BLaER1 (cell line): Measurements from ENCODE around the gene PARP12.
A peak's percentile ranks its signal among the peaks of the same experiment; 100 is the strongest.

Experiments
- H3K27ac ChIP-seq: shearing (Covaris generic); formaldehyde crosslinking; 2 replicates; pipeline ENCODE4 v1.8.1; 2022
- H3K27me3 ChIP-seq: shearing (Covaris generic); formaldehyde crosslinking; 2 replicates; pipeline ENCODE4 v1.8.1; 2022
- H3K36me3 ChIP-seq: shearing (Covaris generic); formaldehyde crosslinking; 2 replicates; pipeline ENCODE4 v1.8.1; 2022
- H3K4me1 ChIP-seq: shearing (Covaris generic); formaldehyde crosslinking; 2 replicates; pipeline ENCODE4 v1.8.1; 2022
- H3K4me2 ChIP-seq: shearing (Covaris generic); formaldehyde crosslinking; 2 replicates; pipeline ENCODE4 v1.8.1; 2022
- H3K4me3 ChIP-seq: shearing (Covaris generic); formaldehyde crosslinking; 2 replicates; pipeline ENCODE4 v1.8.1; 2022
- H3K9ac ChIP-seq: shearing (Covaris generic); formaldehyde crosslinking; 2 replicates; pipeline ENCODE4 v1.8.1; 2022
- H3K9me3 ChIP-seq: shearing (Covaris generic); formaldehyde crosslinking; 2 replicates; pipeline ENCODE4 v1.8.1; 2022
- H4K20me1 ChIP-seq: shearing (Covaris generic); formaldehyde crosslinking; 2 replicates; pipeline ENCODE4 v1.8.1; 2022
- Cebpa-rat ChIP-seq: shearing (Covaris generic); IDR thresholded peaks from 2 replicates; pipeline ENCODE4 v1.8.1; 2022

The PARP12 gene

DNA sequence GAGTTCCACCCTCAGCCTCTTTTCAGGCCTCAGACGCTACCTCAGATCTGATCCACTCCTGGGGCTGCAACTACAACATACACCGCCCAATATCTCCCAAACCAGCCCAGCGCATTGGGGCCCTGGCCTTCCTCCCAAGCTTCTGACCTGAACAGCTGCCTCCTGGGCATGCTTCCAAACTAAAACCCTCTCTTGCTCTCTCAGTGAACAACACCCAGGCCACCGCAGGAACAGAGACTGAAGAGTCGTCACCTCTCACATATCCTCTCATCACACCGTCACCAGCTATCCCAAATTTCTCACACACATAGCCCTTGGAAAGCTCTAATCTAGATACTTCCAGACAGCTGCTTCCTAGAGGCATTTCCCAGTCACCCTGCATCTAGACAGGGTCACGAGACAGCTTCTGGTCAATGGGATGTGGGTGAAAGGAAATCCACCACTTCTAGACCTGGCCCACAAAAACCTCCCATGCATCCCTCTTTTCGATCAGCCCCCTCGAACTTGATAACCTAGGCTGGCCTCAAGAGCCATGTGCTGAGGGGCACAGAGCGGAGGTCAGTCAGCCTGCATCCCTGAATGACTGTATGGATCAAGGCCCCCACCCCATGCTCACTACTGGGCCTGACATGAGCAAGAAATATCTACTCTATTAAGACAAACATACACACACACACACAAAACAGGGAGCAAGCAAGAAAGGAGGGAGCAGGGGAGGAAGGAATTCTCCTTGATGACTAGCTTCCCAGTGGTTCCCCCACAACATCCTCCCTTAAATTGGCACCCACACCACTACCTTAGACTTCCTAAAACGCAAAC is 1.8 kb downstream of the PARP12 start:
- Histone ChIP-seq H3K4me3 (peak overlapping the region; percentile 89), H3K27ac (no peak overlapping the region), H3K27me3 (no peaks in the 10 kb centered on the region), H3K4me2 (peak overlapping the region; percentile 92), H3K4me1 (peaks cover 26% of the 10 kb centered on the region), H3K9me3 (peaks cover 8% of the 10 kb centered on the region), H3K36me3 (peaks cover 25% of the 10 kb centered on the region), H3K9ac (peak overlapping the region; percentile 87; the same call in 1 of the 2 replicates), H4K20me1 (peaks cover 46% of the 10 kb centered on the region)
- TF ChIP-seq Cebpa-rat, result no peak

- Histone ChIP-seq H3K27me3 (no peaks in the 10 kb centered on the region), H3K9me3 (peaks cover under 1% of the 10 kb centered on the region; the same call in 1 of the 2 replicates), H3K9ac (no peak overlapping the region), H3K36me3 (peaks cover 29% of the 10 kb centered on the region), H3K4me2 (peak overlapping the region; percentile 92), H4K20me1 (peaks cover 50% of the 10 kb centered on the region), H3K4me3 (no peak overlapping the region), H3K27ac (no peak overlapping the region), H3K4me1 (peaks cover 26% of the 10 kb centered on the region)
- TF ChIP-seq Cebpa-rat, result no peak
Observed at GRCh38 chr7:140060243-140060630, 2.5 kb downstream of the PARP12 start.

GRCh38 chr7:140059273-140060242 is 3.2 kb downstream of the PARP12 start:
- Histone ChIP-seq H4K20me1 (peaks cover 54% of the 10 kb centered on the region), H3K9me3 (no peaks in the 10 kb centered on the region), H3K36me3 (peaks cover 33% of the 10 kb centered on the region), H3K27me3 (no peaks in the 10 kb centered on the region), H3K4me1 (peaks cover 26% of the 10 kb centered on the region), H3K4me2 (no peak overlapping the region), H3K4me3 (no peak overlapping the region), H3K27ac (no peak overlapping the region), H3K9ac (no peak overlapping the region)
- no peak for TF ChIP-seq Cebpa-rat

- peaks cover 60% of the 10 kb centered on the region for H4K20me1 ChIP-seq
- no peaks in the 10 kb centered on the region for H3K9me3 ChIP-seq
- H3K27ac ChIP-seq, result no peak overlapping the region
- H3K36me3 ChIP-seq, result peaks cover 41% of the 10 kb centered on the region
- H3K27me3 ChIP-seq, result no peaks in the 10 kb centered on the region
- no peak overlapping the region for H3K4me2 ChIP-seq
- H3K4me3 ChIP-seq, result no peak overlapping the region
- no peak overlapping the region for H3K9ac ChIP-seq
- TF ChIP-seq Cebpa-rat, result no peak
- peaks cover 29% of the 10 kb centered on the region for H3K4me1 ChIP-seq
Observed at GRCh38 chr7:140058517-140058916, 4.2 kb downstream of the PARP12 start.

DNA sequence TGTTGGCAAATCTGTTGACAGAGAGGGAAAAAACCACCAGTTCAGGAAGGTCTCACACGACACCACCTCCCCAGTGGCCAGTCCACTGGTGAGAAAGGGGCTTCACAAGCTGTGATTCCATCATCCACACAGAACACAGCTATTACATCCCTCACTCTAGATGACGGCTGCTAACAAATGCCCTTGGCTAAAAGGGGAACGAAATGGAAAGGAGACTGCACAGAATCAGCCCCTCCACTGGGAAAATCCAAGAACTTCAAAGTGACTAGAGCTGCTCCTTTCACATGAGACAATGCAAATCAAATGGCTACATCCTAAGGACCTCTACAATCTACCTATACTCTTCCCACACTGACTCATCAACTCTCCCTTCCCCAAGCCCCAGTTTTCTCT is 5.6 kb downstream of the PARP12 start:
- H3K27ac ChIP-seq, result no peak overlapping the region
- no peaks in the 10 kb centered on the region for H3K9me3 ChIP-seq
- peaks cover 60% of the 10 kb centered on the region for H4K20me1 ChIP-seq
- peaks cover 50% of the 10 kb centered on the region for H3K36me3 ChIP-seq
- no peak overlapping the region for H3K4me3 ChIP-seq
- no peak overlapping the region for H3K9ac ChIP-seq
- no peak for TF ChIP-seq Cebpa-rat
- H3K4me1 ChIP-seq, result peaks cover 25% of the 10 kb centered on the region
- no peak overlapping the region for H3K4me2 ChIP-seq
- H3K27me3 ChIP-seq, result no peaks in the 10 kb centered on the region

- H3K4me3 ChIP-seq, result no peak overlapping the region
- peaks cover 21% of the 10 kb centered on the region for H3K4me1 ChIP-seq
- H3K27me3 ChIP-seq, result no peaks in the 10 kb centered on the region
- no peak for TF ChIP-seq Cebpa-rat
- H3K4me2 ChIP-seq, result no peak overlapping the region
- no peak overlapping the region for H3K9ac ChIP-seq
- peaks cover 56% of the 10 kb centered on the region for H3K36me3 ChIP-seq
- peaks cover 60% of the 10 kb centered on the region for H4K20me1 ChIP-seq
- H3K27ac ChIP-seq, result no peak overlapping the region
- no peaks in the 10 kb centered on the region for H3K9me3 ChIP-seq
Observed at GRCh38 chr7:140056431-140057142, 6.2 kb downstream of the PARP12 start.

GRCh38 chr7:140055833-140056232 is 6.9 kb downstream of the PARP12 start:
- peaks cover 53% of the 10 kb centered on the region; the same call in 1 of the 2 replicates for H4K20me1 ChIP-seq
- TF ChIP-seq Cebpa-rat, result no peak
- no peak overlapping the region for H3K27ac ChIP-seq
- no peaks in the 10 kb centered on the region for H3K9me3 ChIP-seq
- H3K27me3 ChIP-seq, result no peaks in the 10 kb centered on the region
- H3K4me1 ChIP-seq, result peaks cover 14% of the 10 kb centered on the region
- peaks cover 61% of the 10 kb centered on the region for H3K36me3 ChIP-seq
- H3K4me2 ChIP-seq, result no peak overlapping the region
- H3K4me3 ChIP-seq, result no peak overlapping the region
- no peak overlapping the region for H3K9ac ChIP-seq

DNA sequence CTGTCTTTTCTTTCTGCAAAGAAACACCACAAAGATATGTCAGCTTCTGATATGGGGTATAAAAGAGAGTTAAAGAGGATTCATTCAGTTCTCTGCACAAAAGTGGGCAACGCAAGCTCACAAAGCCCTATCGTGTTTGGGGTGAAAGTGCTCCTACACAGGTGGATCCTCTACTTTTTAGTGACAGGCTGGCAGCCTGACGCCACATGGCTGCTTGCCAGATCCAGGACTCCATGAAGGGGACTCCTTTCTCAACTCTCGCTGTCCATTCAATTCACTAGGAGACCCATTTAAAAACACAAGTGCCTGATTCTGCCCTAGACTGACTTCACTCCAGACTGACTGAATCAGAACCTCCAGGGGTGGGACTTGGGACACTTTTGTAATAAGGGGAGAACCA is 8.0 kb downstream of the PARP12 start:
- H3K4me3 ChIP-seq, result no peak overlapping the region
- TF ChIP-seq Cebpa-rat, result no peak
- no peak overlapping the region for H3K4me2 ChIP-seq
- no peak overlapping the region for H3K9ac ChIP-seq
- no peaks in the 10 kb centered on the region for H3K9me3 ChIP-seq
- H3K27me3 ChIP-seq, result no peaks in the 10 kb centered on the region
- peaks cover 50% of the 10 kb centered on the region; the same call in 1 of the 2 replicates for H4K20me1 ChIP-seq
- no peak overlapping the region for H3K27ac ChIP-seq
- H3K36me3 ChIP-seq, result peaks cover 67% of the 10 kb centered on the region
- H3K4me1 ChIP-seq, result peaks cover 7% of the 10 kb centered on the region

DNA sequence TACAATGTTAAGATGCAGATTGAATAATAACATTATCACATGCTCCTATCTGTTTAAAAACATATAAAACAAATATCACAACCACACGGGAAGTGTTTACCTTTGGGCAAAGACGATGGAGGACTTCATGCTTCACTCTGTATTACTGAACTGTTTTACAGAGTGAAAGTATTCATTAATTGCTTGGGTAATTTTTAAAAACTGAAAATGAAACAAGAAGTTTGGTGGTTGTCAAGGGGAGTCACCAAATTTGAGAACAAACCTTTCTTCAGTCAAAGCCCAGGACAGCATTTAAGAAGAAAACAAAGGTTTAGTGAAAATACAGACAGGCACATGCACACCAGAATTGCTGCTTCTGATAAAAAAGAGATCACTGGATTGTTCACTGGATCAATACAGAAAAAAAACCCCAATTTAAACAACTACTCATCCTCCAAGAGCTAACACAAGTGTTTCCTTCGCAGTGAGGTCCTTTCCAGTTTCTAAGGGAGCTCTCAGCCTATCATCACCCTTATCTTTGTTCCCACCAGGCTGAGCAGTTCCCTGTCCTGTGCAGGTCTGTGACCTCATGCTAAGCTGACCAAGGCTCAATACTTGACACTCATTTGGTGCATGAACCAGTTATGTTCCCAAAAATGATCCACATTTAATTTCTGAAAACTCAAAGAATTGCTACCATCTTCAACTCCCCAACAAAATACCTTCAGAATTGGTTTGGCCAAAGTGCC is 8.8 kb downstream of the PARP12 start:
- no peak overlapping the region for H3K4me3 ChIP-seq
- no peaks in the 10 kb centered on the region for H3K27me3 ChIP-seq
- peaks cover 50% of the 10 kb centered on the region; the same call in 1 of the 2 replicates for H4K20me1 ChIP-seq
- H3K4me1 ChIP-seq, result peaks cover 15% of the 10 kb centered on the region
- no peak for TF ChIP-seq Cebpa-rat
- H3K9me3 ChIP-seq, result no peaks in the 10 kb centered on the region
- H3K9ac ChIP-seq, result no peak overlapping the region
- no peak overlapping the region for H3K27ac ChIP-seq
- peaks cover 71% of the 10 kb centered on the region for H3K36me3 ChIP-seq
- H3K4me2 ChIP-seq, result no peak overlapping the region
